ENCODE measurements around the gene SEMA5A. TPM values are rescaled to one million over a fixed set of nuclear protein-coding genes. Genes with fewer than 3 reads are reported as not detected.
A peak's percentile ranks its signal among the peaks of the same experiment; 100 is the strongest.

The SEMA5A gene
- total and polyA plus RNA-seq, 8 donors: 18.2 to 29.5 (median 20.8) TPM

DNA sequence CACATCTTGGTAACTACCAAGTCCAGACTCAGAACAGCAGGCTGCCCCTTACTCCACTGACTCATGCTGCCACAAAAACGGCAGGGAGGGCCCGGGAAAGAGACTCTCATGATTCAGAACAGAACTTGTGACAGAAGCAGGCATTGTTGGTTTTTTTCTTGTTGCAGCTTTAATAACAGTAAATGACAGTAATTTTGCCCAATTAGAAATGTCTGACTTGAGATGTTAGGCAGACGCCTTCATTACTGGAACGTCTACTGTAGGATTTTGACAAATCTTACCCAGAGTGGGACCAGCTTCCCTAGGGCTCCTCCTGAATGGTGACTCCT lies 77.9 kb downstream of the SEMA5A start:
- no peak overlapping the region for H3K4me3 ChIP-seq
- intact Hi-C loops (cut with DNase I): no loop called here
- H3K36me3 ChIP-seq: no peaks in the 10 kb centered on the region
- no peaks in the 10 kb centered on the region for H3K9me3 ChIP-seq
- H3K4me1 ChIP-seq: no peaks in the 10 kb centered on the region
- H3K27ac ChIP-seq: no peak overlapping the region
- no peak for DNase-seq
- ATAC-seq: peak; percentile 55
- TF ChIP-seq, protein P1, sequence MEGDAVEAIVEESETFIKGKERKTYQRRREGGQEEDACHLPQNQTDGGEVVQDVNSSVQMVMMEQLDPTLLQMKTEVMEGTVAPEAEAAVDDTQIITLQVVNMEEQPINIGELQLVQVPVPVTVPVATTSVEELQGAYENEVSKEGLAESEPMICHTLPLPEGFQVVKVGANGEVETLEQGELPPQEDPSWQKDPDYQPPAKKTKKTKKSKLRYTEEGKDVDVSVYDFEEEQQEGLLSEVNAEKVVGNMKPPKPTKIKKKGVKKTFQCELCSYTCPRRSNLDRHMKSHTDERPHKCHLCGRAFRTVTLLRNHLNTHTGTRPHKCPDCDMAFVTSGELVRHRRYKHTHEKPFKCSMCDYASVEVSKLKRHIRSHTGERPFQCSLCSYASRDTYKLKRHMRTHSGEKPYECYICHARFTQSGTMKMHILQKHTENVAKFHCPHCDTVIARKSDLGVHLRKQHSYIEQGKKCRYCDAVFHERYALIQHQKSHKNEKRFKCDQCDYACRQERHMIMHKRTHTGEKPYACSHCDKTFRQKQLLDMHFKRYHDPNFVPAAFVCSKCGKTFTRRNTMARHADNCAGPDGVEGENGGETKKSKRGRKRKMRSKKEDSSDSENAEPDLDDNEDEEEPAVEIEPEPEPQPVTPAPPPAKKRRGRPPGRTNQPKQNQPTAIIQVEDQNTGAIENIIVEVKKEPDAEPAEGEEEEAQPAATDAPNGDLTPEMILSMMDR (IDR thresholded peaks at IDR 0.05): no peak
- H3K27me3 ChIP-seq: no peaks in the 10 kb centered on the region

DNA sequence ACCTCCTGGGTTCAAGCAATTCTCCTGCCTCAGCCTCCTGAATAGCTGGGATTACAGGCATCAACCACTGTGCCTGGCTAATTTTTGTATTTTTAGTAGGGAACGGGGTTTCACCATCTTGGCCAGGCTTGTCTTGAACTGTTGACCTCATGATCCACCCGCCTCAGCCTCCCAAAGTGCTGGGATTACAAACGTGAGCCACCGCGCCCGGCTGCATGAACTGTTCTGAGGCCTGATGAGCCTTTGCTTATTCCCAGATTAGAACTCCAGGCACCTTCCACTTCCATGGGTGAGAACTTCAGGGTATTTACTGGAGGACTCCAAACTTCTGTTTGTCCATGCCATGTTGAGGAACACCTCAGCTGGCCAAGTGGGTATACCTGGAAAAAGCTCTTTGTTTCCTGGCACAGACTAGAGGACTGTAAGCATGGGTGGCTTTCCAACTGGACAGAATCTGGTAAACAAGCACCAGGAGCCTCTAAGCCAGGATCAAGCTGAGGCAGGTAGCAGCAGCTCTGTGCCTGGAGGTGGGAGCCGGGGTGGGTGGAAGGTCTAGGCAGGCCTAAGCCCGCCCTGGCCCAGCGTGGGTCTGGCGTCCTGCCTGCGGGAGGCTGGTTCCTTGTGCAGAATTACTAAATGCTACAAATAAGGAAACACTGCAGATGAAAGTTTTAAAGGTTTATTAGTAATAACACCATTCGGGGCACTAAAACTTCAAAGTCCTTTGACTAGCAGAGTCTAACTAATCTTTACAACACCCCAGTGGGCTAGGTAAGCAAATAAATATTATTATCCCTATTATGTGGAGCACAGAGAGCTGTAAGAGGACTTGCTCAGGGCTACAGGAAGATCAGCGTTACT lies 78.4 kb downstream of the SEMA5A start:
- TF ChIP-seq, protein P1 (IDR thresholded peaks at IDR 0.05): no peak
- ATAC-seq: peak; percentile 23
- H3K4me3 ChIP-seq: no peak overlapping the region
- H3K27ac ChIP-seq: no peak overlapping the region
- H3K27me3 ChIP-seq: no peaks in the 10 kb centered on the region
- no peak for DNase-seq
- no peaks in the 10 kb centered on the region for H3K4me1 ChIP-seq
- intact Hi-C loops (cut with DNase I): no loop called here
- no peaks in the 10 kb centered on the region for H3K36me3 ChIP-seq
- H3K9me3 ChIP-seq: no peaks in the 10 kb centered on the region

DNA sequence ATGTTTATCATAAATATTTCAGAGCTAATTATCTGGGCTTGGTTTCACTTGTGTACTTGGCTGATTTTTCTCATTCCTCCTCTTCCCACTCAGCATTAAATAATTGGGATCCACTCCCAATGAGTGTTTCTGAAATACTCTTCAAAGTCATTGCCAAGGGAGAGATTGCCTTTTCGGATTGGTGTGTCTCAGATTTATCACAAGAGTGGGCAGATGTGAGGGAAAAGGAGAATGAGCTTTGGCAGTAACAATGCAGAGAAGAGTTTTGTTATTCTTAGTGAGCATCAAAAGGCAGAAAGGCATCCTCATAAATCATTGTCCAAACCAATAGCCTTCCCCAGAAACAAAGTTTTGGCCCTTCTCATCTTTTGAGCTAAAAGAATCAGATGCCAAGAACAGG lies 79.2 kb downstream of the SEMA5A start:
- DNase-seq: peak in 2 of 4 donors; percentile 30 to 39
- H3K27ac ChIP-seq: no peak overlapping the region
- no peak overlapping the region for H3K4me3 ChIP-seq
- no peaks in the 10 kb centered on the region for H3K27me3 ChIP-seq
- H3K36me3 ChIP-seq: no peaks in the 10 kb centered on the region
- TF ChIP-seq, protein P1 (IDR thresholded peaks at IDR 0.05): no peak
- intact Hi-C loops (cut with DNase I): no loop called here
- ATAC-seq: no peak
- H3K9me3 ChIP-seq: no peaks in the 10 kb centered on the region
- H3K4me1 ChIP-seq: no peaks in the 10 kb centered on the region

DNA sequence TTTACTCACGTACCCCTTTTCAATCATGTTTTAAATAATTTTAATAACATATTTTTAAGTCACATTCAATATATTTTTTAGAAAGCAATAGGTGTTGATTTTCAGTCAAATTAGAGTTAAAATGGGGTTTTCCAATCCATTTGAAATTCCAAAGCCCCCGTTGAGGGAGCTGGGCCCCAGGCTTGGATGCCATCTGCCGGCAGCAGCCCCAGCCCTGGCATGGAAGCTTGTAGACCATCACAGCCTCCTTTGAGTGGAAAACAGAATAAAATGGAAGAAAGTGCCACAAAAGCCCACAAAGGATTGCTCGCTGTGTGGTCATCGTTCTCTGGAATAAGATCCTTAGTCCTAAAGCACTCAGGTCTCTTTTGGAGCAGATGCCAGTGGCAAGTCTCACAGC lies 81.4 kb downstream of the SEMA5A start:
- ATAC-seq: no peak
- H3K27ac ChIP-seq: no peak overlapping the region
- intact Hi-C loops (cut with DNase I): no loop called here
- no peaks in the 10 kb centered on the region for H3K27me3 ChIP-seq
- no peak overlapping the region for H3K4me3 ChIP-seq
- DNase-seq: no peak
- no peaks in the 10 kb centered on the region for H3K4me1 ChIP-seq
- TF ChIP-seq, protein P1 (IDR thresholded peaks at IDR 0.05): no peak
- no peaks in the 10 kb centered on the region for H3K36me3 ChIP-seq
- peaks cover 0 to 1% of the 10 kb centered on the region in 2 donors for H3K9me3 ChIP-seq

DNA sequence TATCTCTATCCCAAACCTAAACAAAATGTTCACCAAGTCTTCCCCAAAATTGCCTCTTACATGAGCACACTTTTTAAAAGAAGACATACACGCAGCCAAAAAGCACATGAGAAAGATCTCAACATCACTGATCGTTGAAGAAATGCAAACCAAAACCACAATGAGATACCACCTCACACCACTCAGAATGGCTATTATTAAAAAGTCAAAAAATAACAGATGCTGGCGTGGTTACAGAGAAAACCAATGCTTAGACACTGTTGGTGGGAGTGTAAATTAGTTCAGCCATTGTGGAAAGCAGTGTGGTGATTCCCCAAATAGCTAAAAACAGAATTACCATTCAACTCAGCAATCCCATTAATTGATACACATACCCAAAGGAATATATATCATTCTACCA lies 83.8 kb downstream of the SEMA5A start:
- ATAC-seq (no peak), DNase-seq (no peak)
- Histone ChIP-seq H3K27ac (no peak overlapping the region), H3K27me3 (no peaks in the 10 kb centered on the region), H3K4me3 (no peak overlapping the region), H3K36me3 (no peaks in the 10 kb centered on the region), H3K4me1 (no peaks in the 10 kb centered on the region), H3K9me3 (peaks cover 0 to 1% of the 10 kb centered on the region in 2 donors)
- TF ChIP-seq, protein P1 (IDR thresholded peaks at IDR 0.05): no peak
- intact Hi-C loops (cut with DNase I): no loop called here
